GM19468 (cell line): ENCODE measurements around the gene KIF5C.
A peak's percentile ranks its signal among the peaks of the same experiment; 100 is the strongest.

Source experiments
- ATAC-seq: cut with Tn5 transposase; IDR thresholded peaks from one replicate; pipeline ENCODE4 v1.9.1; 2021; ENCODE audit warnings: mild to moderate bottlenecking, moderate library complexity, moderate number of reproducible peaks; ENCODE audit not compliant: unreplicated experiment; ENCODE audit errors: extremely low read depth

The KIF5C gene

DNA sequence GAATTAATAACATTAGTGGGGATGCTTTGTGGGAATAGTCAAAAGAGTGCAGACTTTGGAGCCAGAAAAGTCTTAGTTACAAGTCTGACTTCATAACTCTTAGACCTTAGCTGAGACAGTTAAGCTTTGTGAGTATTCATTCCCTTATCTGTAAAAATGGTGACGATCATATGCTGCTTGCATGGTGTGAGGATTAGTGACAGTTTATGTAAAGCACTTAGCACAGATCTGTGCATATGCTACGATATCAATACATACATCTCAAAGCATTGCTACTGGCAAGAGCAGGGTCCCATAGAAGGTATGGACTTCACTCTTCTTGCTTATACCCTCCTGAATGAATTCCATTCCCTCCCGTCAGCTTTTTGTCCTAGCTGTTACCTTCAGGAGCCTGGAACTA is 106.8 kb downstream of the KIF5C start:
- ATAC-seq: no peak

DNA sequence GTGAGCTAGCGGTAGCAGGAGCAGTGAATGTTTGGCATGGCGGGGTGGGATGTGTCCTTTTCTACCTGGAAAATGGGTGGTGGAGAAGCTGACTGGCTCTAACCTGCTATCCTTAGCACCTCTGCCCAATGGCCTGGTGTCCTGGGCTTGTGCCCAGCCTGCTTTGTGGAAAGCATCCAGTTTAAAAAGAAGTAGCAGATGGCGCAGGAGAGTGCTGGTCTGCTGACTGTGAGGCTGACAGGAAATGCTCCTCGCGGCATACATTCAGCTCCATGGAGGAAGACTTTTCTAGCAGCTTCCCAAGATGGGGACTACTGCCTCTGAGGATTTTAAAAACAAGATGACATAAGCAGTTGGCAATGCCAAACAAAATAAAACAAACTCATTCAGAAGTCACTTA is 107.3 kb downstream of the KIF5C start:
- no peak for ATAC-seq

DNA sequence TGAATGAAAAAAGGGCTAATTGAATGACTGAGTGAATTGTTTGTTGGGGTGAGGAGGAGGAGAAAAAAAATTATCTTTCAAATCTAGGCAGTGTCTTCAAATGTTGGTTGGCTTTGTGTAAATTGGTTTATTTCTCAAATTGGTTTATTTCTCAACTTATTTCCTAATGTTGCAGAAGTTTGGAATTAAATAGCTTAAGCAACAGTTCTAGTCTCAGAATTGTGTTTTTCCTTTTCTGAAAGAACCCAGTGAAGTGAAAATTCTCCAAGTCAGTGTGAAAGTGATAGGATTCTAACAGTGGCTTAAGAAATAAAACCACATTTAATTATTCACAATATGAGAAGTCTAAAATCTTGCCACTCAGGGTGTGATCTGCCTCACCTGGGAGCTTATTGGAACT is 108.9 kb downstream of the KIF5C start:
- ATAC-seq: no peak

DNA sequence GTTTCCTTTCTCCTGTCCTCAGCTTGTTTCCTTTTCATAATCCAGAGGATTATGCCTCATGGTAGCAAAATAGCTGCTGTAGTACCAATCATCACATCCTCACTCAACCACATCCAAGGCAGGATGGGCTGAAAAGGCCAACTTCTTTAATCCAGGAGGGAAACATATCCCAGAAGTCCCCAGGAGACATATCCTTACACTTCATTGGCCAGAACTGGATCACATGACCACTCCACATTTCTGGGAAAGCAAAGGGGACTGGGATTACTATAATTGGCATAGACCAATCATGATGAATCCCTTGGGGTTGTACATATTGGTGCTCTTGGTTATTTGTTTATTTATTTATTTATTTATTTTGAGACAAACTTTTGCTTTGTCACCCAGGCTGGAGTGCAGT is 109.4 kb downstream of the KIF5C start:
- ATAC-seq: no peak

- no peak for ATAC-seq
Observed at GRCh38 chr2:148987286-148987685, 112.3 kb downstream of the KIF5C start.

- no peak for ATAC-seq
Observed at GRCh38 chr2:148988337-148988736, 113.3 kb downstream of the KIF5C start.

DNA sequence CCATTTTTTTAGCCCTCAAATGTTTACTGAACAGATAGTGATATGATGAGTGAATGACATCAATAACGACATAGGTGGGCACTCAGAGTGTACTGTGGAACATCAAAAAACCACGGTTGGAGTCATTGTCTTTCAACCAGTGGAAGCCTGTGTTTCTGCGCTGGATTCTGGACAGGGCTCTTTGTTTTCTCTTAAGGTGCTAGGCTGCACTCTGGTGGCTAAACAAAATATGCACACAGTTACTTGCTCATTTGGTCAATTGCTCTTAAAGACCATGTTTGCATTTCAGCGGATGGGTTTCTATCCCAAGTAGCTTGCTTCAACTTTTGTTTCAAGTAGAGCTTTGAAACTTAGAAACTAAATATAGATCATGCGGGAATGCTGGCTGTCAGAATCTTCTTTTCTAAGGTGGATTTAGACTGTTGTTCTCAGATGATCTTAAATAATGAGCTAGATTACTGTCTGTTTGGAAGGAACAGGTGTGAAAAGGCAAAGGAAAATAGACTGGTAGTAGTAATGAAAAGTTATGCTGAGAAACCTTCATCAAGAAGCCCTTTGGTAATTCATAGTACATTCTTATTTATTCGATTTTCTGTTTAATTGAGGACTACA is 115.0 kb downstream of the KIF5C start:
- peak; percentile 66 for ATAC-seq

DNA sequence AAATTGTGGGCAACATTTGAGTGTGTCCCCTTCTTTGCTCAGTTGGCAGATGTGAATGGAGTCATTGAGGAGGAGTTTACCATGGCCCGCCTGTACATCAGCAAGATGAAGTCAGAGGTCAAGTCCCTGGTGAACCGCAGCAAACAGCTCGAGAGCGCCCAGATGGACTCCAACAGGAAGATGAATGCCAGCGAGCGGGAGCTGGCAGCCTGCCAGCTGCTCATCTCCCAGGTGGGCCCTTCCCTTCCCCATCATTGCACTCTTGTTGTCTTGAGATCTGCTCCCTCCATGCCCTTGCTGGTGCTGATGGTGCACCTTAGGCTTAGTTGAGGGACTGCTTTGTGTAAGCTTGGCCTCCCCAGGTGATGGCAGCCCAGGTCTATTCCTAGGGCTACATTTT is 115.9 kb downstream of the KIF5C start:
- ATAC-seq: no peak

- ATAC-seq: no peak
Observed at GRCh38 chr2:148992448-148992847, 117.4 kb downstream of the KIF5C start.

DNA sequence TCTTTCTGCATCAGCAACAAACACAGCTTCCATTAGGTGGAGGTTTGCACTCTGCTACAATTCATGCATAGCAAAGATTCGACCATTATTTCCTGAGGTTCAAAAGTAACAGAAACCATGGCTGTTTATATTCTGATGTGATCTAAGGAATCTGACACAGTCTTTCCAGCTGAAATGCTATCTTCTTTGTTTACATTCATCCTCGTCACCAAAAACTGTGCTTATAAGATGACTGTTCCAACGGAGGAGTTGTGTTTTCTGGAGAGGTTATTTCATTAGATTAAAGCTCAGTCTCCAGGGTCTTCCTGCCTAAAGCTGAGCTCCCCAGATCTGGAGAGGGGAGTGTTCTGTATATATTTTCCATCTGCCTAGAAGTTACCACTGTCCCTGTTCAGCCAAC is 118.3 kb downstream of the KIF5C start:
- ATAC-seq: no peak

DNA sequence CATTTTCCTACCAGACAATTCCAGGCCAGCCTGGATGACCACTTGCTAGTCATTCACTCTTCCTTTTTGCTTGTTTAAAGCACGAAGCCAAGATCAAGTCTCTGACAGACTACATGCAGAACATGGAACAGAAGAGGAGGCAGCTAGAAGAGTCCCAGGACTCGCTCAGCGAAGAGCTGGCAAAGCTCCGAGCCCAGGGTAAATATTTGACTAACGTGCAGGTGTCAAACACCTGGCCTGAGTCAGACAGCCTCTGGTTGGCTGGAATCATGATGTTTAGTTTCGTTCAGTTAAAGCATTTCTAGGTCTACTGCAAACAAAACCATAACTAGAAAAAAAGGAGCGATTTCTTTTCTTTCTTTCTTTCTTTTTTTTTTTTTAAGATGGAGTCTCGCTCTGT is 119.3 kb downstream of the KIF5C start:
- ATAC-seq: no peak

DNA sequence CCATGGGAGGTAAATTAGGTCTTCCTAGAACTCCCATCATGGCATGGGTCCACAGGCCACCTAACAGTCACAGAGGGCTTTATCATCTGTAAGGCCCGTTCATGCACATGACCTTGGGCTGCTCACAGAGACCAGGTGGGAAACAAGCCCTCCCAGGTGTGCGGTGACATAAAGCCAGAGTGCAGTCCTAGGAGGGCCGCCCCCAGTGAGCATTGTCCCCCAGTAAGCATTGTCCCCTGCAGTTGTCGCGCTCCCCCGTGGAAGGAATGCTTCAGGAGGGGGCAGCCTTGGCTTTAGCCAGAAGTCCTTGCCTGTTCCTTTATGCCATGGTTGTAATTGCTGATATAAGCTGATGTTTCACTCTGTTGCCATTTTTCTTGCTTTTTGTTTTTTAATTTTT is 121.8 kb downstream of the KIF5C start:
- ATAC-seq: no peak

DNA sequence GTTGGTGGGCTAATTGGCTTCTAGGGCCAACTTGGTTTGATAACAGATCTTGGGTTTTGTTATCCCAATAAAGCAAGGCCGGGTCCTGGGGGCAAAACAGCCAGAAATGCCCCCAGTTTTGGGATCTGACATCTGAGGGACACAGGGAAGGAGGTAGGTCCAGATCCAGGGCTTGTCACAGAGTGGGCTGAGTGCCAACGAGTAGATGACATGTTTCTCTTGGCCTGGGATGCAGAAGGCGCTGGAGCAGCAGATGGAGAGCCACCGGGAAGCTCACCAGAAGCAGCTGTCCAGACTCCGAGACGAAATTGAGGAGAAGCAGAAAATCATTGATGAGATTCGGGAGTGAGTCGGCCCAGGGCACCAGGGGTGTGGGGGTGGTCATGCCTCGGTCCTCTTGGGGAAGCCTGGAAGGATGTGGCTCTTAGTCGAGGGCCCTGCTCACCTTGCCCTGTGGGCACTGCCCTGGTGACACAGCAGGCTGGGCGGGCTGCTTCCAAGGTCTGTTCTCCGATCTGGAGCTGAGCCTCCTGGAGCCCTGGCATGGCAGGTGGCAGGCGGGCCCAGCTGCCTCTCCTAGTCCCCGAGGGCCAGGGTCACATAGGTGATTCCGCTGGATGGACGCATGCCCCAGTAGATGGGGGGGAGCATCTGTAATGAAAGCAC is 123.3 kb downstream of the KIF5C start:
- no peak for ATAC-seq

DNA sequence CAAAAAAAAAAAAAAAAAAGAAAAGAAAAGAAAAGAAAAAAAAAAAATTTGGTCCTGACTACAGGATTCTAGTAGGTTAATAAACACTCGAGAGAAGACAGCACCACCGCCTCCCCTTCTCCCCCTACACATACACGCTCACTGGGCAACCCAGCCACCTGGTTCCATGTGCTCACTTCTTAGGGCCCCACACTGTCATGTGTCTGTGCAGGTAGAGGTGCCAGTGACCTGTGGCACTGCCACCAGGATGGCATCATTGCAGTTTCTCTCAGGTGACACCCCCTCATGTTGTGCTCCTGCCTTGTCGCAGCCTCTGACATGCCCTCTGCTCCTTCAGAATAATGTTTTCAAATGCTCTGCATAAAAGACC is 123.8 kb downstream of the KIF5C start:
- no peak for ATAC-seq

DNA sequence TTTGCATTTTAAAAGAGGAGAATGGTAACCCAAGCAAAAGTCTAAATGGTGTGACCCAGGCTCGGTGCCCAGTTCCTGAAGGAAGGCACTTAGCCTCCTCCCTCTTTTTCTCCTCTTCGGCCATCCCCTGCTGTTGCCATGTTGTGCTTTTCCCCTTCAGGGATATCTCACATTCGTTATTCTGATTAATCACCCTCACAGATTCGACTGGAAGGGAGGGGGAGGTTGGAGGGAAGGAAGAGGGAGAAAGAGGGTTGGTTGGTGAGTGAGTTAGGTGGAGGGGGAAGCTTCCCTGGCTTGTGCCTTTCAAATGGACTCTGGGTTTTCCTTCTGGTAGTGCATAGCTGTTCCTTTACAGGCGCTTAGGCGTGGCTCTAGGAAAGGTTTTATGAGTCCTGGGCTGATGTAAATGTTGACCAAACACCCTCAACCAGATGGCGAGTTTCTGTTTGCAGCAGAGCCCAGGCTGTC is 124.5 kb downstream of the KIF5C start:
- no peak for ATAC-seq

GRCh38 chr2:149000158-149000938 is 125.3 kb downstream of the KIF5C start:
- no peak for ATAC-seq

- ATAC-seq: no peak
Observed at GRCh38 chr2:149001496-149001895, 126.5 kb downstream of the KIF5C start.

GRCh38 chr2:149002378-149002890 is 127.4 kb downstream of the KIF5C start:
- no peak for ATAC-seq

- no peak for ATAC-seq
Observed at GRCh38 chr2:149002891-149003740, 128.1 kb downstream of the KIF5C start.

GRCh38 chr2:149004836-149005235 is 129.8 kb downstream of the KIF5C start:
- no peak for ATAC-seq
